ENCODE results near the gene AP1M1. TPM values are rescaled to one million over a fixed set of nuclear protein-coding genes. Genes with fewer than 3 reads are reported as not detected.

The AP1M1 gene
- total RNA-seq, 1 experiment from 2014 or later = 30.3 TPM

GRCh38 chr19:16167055-16167454 is 30.7 kb upstream of the AP1M1 start:
- H4K20me1 ChIP-seq (ENCODE audit: control insufficient read depth, insufficient read depth, insufficient read length) = no peaks in the 10 kb centered on the region
- no peak overlapping the region for H4K5ac ChIP-seq (ENCODE audit: insufficient read length, low read depth, low read length)
- H2BK15ac ChIP-seq (ENCODE audit: low read depth, low read length) = no peak overlapping the region
- H3K27ac Mint-ChIP-seq = 0 out of 7 replicates have a peak overlapping the region, but pooled peaks of 1 of the 3 experiments have one; percentile 9
- peaks cover 0 to 7% of the 10 kb centered on the region in 2 experiments; a peak in 1 of 5 replicates for H3K9me3 Mint-ChIP-seq
- H3K23me2 ChIP-seq (ENCODE audit: insufficient read length, low read depth, low read length, poor library complexity, severe bottlenecking) = no peaks in the 10 kb centered on the region
- no peak for TF ChIP-seq CTCF (conservative IDR thresholded peaks at IDR 0.05)
- H3K79me1 ChIP-seq (ENCODE audit: insufficient read depth, low read depth, low read length, poor library complexity, severe bottlenecking) = no peaks in the 10 kb centered on the region
- no peaks in the 10 kb centered on the region for H3K9me3 ChIP-seq (ENCODE audit: control insufficient read depth, low read depth, low read length)
- no CpG with 5 or more reads among the region's 5 CpGs for WGBS (ENCODE audit: extremely low coverage, insufficient read length, low lambda C conversion rate)
- no peak overlapping the region for H2AK5ac ChIP-seq (ENCODE audit: insufficient read length, low read length)
- peaks cover 1% of the 10 kb centered on the region; the same call in 1 of the 2 replicates for H3K27me3 Mint-ChIP-seq (ENCODE audit: low read depth)
- no peak overlapping the region for H2BK120ac ChIP-seq (ENCODE audit: low read depth, low read length, poor library complexity, severe bottlenecking)
- H2BK20ac ChIP-seq (ENCODE audit: low read depth, low read length, poor library complexity, severe bottlenecking) = no peak overlapping the region
- H4K91ac ChIP-seq (ENCODE audit: insufficient read length, low read depth, low read length) = no peak overlapping the region
- H3K79me2 ChIP-seq (ENCODE audit: insufficient read depth, low read length) = no peaks in the 10 kb centered on the region
- no peak overlapping the region for H4K8ac ChIP-seq (replicated peaks; ENCODE audit: insufficient read length, low read depth, low read length)
- no peaks in the 10 kb centered on the region for H3K4me1 Mint-ChIP-seq
- H2BK5ac ChIP-seq (ENCODE audit: insufficient read length, low read length) = no peak overlapping the region
- no peak for DNase-seq
- no peak overlapping the region for H2AFZ ChIP-seq (ENCODE audit: low read length)
- no peak overlapping the region for H3K27ac ChIP-seq (ENCODE audit: insufficient read length, low read depth, low read length)
- H3K4me2 ChIP-seq (ENCODE audit: insufficient read depth, insufficient read length, low read length) = no peak overlapping the region
- no peak overlapping the region for H3K4ac ChIP-seq (ENCODE audit: low read depth, low read length)
- H3K27me3 ChIP-seq (ENCODE audit: insufficient read depth, low read length) = no peaks in the 10 kb centered on the region
- H3T11ph ChIP-seq (ENCODE audit: low read length) = no peak overlapping the region
- H3K23ac ChIP-seq (ENCODE audit: insufficient read length, low read depth, low read length) = no peak overlapping the region
- H3K9ac ChIP-seq (ENCODE audit: extremely low read depth, insufficient read length, low read length) = no peak overlapping the region
- H3K36me3 Mint-ChIP-seq (ENCODE audit: insufficient read depth in 1 of 3, low read depth in 3 of 3) = no peaks in the 10 kb centered on the region
- H3K18ac ChIP-seq (ENCODE audit: insufficient read length, low read depth, low read length) = no peak overlapping the region
- no peak overlapping the region for H3K4me3 Mint-ChIP-seq
- H2BK12ac ChIP-seq (ENCODE audit: insufficient read length, low read depth, low read length) = no peak overlapping the region
- no peaks in the 10 kb centered on the region for H3K4me1 ChIP-seq (ENCODE audit: insufficient read depth, low read length)
- no peak overlapping the region for H3K56ac ChIP-seq (ENCODE audit: insufficient read length, low read depth, low read length)
- no peak overlapping the region for H3K14ac ChIP-seq (ENCODE audit: insufficient read depth, low read length)

Data from H9 (cell line).